IPS-20b (cell line): ENCODE measurements around the gene EPB41L4B.
"Not testable (repeated sequence)": the region's sequence is repeated elsewhere in the genome, so short reads cannot be mapped to it uniquely, and the experiment has no call there.

ENCODE experiments used
- H3K27ac ChIP-seq: one replicate; pipeline ENCODE4 v1.5.1; 2013; ENCODE audit warnings: low read length
- H3K27me3 ChIP-seq: 2 replicates; pipeline ENCODE4 v1.6.1; 2013; ENCODE audit warnings: mild to moderate bottlenecking, low read length, inconsistent platforms; ENCODE audit not compliant: insufficient read depth
- H3K36me3 ChIP-seq: 2 replicates; pipeline ENCODE4 v1.6.1; 2013; ENCODE audit warnings: low read depth, mild to moderate bottlenecking, inconsistent platforms, low read length, moderate library complexity; ENCODE audit not compliant: insufficient read depth
- H3K4me1 ChIP-seq: 2 replicates; pipeline ENCODE4 v1.6.1; 2013; ENCODE audit warnings: mild to moderate bottlenecking, control low read depth, inconsistent platforms, low read length, moderate library complexity; ENCODE audit not compliant: insufficient read depth
- H3K4me3 ChIP-seq: 2 replicates; pipeline ENCODE4 v1.5.1; 2013; ENCODE audit warnings: mild to moderate bottlenecking, low read length, inconsistent platforms
- H3K9ac ChIP-seq: 2 replicates; pipeline ENCODE4 v1.6.1; 2013; ENCODE audit warnings: low read depth, mild to moderate bottlenecking, inconsistent platforms, low read length, moderate library complexity
- H3K9me3 ChIP-seq: 2 replicates; pipeline ENCODE4 v1.6.1; 2013; ENCODE audit warnings: mild to moderate bottlenecking, low read depth, low read length, inconsistent platforms; ENCODE audit not compliant: insufficient read depth

The EPB41L4B gene

GRCh38 chr9:109341561-109341960 is 20.7 kb upstream of the EPB41L4B start:
- Histone ChIP-seq H3K36me3 (no peaks in the 10 kb centered on the region), H3K4me3 (no peak overlapping the region), H3K27me3 (no peaks in the 10 kb centered on the region), H3K4me1 (peaks cover 5% of the 10 kb centered on the region; the same call in 1 of the 2 replicates), H3K9ac (no peak overlapping the region), H3K9me3 (no peaks in the 10 kb centered on the region), H3K27ac (no peak overlapping the region)

DNA sequence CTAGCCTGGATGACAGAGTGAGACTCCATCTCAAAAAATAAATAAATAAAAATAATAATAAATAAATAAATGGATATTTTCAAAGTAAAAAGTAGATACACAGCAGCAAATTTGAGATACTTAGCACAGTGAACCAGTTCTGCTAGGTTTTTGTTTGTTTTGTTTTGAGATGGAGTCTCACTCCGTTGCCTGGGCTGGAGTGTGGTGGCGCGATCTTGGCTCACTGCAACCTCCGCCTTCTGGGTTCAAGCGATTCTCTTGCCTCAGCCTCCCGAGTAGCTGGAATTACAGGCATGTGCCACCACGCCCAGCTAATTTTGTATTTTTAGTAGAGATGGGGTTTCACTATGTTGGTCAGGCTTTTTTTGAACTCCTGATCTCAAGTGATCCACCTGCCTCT is 20.1 kb upstream of the EPB41L4B start:
- not testable (repeated sequence) for H3K36me3 ChIP-seq, H3K9me3 ChIP-seq, H3K27me3 ChIP-seq, H3K9ac ChIP-seq, H3K4me1 ChIP-seq, H3K27ac ChIP-seq, H3K4me3 ChIP-seq

DNA sequence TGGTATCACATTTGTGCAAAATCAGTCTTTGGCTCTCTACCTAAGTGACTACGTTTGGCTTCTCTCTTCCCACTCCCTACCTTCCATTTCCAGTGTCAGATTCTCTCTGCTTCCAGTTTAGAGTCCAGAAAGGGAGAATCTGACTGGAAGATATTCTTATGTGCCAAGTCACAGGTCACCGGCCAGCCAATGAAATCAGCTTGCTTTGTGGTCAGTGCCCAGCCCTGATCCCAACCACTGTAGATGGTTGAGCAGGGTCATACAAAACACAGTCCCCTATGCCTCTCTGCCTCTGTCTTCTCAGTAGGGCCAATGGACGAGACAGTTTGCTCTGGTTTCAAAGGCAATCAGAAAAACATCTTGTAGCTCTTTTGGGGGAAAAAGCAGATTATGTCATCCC is 15.6 kb upstream of the EPB41L4B start:
- no peak overlapping the region for H3K9ac ChIP-seq
- H3K4me1 ChIP-seq, result no peaks in the 10 kb centered on the region
- H3K27ac ChIP-seq, result no peak overlapping the region
- no peak overlapping the region for H3K4me3 ChIP-seq
- H3K27me3 ChIP-seq, result no peaks in the 10 kb centered on the region
- H3K9me3 ChIP-seq, result no peaks in the 10 kb centered on the region
- H3K36me3 ChIP-seq, result no peaks in the 10 kb centered on the region

DNA sequence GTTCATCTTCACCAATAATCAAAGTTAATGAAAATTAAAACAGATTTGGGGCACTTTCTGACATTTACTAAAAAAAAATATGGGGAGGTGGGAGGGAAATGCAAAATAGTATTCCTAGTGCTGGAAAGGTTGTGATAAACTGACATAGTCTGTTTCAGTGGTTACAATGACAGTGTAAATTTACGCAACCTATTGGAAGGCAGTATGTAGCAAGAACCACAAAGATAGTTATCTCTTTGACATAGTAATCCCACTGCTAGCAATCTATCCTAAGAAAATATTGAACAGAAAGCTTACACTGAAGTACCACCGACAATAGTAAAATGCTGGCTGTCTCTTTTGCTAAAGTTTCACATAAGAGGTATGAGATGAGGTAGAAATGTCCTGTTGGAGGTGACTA is 15.1 kb upstream of the EPB41L4B start:
- Histone ChIP-seq H3K9me3 (no peaks in the 10 kb centered on the region), H3K27ac (no peak overlapping the region), H3K9ac (no peak overlapping the region), H3K36me3 (no peaks in the 10 kb centered on the region), H3K4me3 (no peak overlapping the region), H3K4me1 (no peaks in the 10 kb centered on the region), H3K27me3 (no peaks in the 10 kb centered on the region)

- H3K36me3 ChIP-seq, result no peaks in the 10 kb centered on the region
- no peak overlapping the region for H3K27ac ChIP-seq
- no peaks in the 10 kb centered on the region for H3K9me3 ChIP-seq
- no peaks in the 10 kb centered on the region for H3K27me3 ChIP-seq
- no peak overlapping the region for H3K4me3 ChIP-seq
- H3K9ac ChIP-seq, result no peak overlapping the region
- no peaks in the 10 kb centered on the region for H3K4me1 ChIP-seq
These were observed 14.3 kb upstream of the EPB41L4B start for GRCh38 chr9:109335121-109335520.

DNA sequence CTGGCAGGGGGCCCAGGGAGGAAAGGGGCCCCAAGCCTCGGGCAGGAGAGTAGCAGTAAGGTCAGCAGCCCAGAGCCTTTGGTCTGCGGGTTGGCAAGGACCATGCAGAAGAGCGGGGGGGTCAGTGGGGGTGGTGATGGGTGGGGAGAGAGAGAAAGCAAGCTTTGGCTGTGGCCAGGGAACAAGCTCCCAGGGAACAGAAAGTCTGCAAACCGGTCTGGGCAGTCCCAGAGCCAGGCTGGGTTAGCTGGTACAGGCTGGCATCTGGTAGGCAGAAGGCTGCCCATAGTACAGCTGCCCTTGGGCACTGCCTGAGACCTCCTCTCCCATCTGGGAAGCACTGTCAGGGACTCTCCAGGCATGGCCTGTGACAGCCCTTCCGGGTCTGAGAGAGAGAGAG is 10.5 kb upstream of the EPB41L4B start:
- no peaks in the 10 kb centered on the region for H3K9me3 ChIP-seq
- no peak overlapping the region for H3K27ac ChIP-seq
- no peak overlapping the region for H3K4me3 ChIP-seq
- H3K36me3 ChIP-seq, result no peaks in the 10 kb centered on the region
- H3K4me1 ChIP-seq, result 0 out of 2 replicates have a peak, but pooled peaks cover 2% of the 10 kb centered on the region
- H3K9ac ChIP-seq, result no peak overlapping the region
- H3K27me3 ChIP-seq, result no peaks in the 10 kb centered on the region

DNA sequence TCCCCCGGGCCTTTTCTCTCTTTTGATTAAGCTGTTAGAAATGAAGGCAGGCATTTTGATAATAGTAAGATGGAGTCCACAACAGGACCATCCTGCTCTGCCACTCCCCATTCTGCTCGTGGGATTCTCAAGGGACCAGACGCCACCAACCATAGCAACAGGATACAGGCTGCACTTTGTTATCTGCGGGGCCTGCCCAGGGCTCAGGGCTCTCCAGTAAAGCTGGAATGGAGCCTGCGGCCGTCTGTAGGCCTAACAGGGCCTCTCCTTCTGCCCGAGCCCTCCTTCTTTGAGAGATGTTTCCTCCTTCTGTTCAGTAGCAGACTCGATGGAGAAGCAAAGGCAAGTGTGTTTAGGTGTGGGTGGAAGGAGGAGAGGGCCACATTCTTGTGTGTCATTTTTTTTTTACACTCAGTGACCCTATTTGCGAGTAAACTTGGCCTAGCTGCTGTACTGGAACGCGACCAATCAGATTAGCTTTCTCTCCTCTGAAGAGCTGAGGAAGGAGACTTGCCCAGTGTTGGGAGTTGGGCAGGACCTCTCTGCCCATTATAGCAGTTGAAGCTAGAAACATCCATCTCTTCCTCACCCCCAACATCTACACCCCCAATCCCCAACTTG is 8.9 kb upstream of the EPB41L4B start:
- no peak overlapping the region for H3K9ac ChIP-seq
- no peak overlapping the region for H3K4me3 ChIP-seq
- no peak overlapping the region for H3K27ac ChIP-seq

DNA sequence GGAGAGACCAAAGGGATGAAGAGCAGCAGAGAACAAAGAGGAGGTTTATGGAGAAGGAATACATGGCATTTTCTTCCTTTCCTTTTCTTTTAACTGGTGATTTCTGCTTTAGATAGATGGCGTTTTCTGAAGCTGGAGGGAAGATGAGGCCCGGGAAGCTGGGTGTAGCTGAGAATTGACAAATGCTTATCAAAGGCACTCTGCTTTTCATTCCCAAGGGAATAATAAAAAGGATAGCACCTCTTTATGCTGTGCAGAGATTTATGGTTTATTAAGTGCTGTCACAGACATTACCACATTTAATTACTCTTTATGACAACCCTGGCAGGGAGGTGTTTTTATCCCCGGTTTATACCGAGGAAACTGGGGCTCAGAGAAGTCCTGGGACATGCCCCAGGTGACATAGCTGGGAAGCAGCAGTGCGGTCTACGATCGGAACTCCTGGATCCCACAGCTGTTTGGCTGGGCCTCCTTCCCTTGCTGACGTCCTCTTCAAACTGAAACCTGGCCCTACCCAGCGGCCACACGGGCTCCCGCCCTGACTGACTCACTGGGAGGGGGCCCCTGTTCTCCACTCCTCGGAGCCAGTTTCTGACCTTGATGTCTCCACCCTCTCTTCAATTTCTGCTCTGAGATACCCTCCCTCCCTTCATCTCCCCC is 8.2 kb upstream of the EPB41L4B start:
- Histone ChIP-seq H3K9ac (no peak overlapping the region), H3K4me1 (0 out of 2 replicates have a peak, but pooled peaks cover 2% of the 10 kb centered on the region), H3K9me3 (no peaks in the 10 kb centered on the region), H3K36me3 (no peaks in the 10 kb centered on the region), H3K4me3 (no peak overlapping the region), H3K27ac (no peak overlapping the region), H3K27me3 (no peaks in the 10 kb centered on the region)

More for the DNA sequence above, 8.9 kb upstream of the EPB41L4B start:
- 0 out of 2 replicates have a peak, but pooled peaks cover 2% of the 10 kb centered on the region for H3K4me1 ChIP-seq
- H3K9me3 ChIP-seq, result no peaks in the 10 kb centered on the region
- no peaks in the 10 kb centered on the region for H3K27me3 ChIP-seq
- H3K36me3 ChIP-seq, result no peaks in the 10 kb centered on the region

GRCh38 chr9:109325089-109325488 is 4.2 kb upstream of the EPB41L4B start:
- H3K9me3 ChIP-seq, result no peaks in the 10 kb centered on the region
- H3K4me1 ChIP-seq, result peaks cover 2% of the 10 kb centered on the region; the same call in 1 of the 2 replicates
- peaks cover 17% of the 10 kb centered on the region for H3K27me3 ChIP-seq
- H3K36me3 ChIP-seq, result no peaks in the 10 kb centered on the region
- H3K4me3 ChIP-seq, result no peak overlapping the region
- no peak overlapping the region for H3K9ac ChIP-seq
- H3K27ac ChIP-seq, result no peak overlapping the region

DNA sequence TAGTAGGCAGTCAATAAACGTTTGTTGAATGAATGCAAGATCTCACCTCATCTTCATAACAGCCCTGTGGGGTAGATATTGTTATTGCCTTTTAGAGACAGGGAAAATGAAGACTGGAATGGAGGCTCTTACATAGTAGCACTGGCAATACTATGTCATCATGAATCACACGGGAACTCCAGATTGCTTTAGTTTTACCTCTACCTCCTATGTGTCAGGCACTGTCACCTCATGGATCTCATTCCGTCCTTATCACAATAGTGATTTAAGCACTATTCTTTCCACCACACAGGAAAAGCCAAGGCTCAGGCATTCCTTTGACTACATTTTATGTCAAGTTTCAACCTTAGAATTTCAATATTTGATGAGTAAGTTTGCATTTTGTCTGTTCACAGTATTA is 2.9 kb upstream of the EPB41L4B start:
- Histone ChIP-seq H3K9ac (no peak overlapping the region), H3K4me1 (peaks cover 4% of the 10 kb centered on the region; the same call in 1 of the 2 replicates), H3K27me3 (peaks cover 28% of the 10 kb centered on the region), H3K27ac (no peak overlapping the region), H3K9me3 (no peaks in the 10 kb centered on the region), H3K4me3 (no peak overlapping the region), H3K36me3 (no peaks in the 10 kb centered on the region)

DNA sequence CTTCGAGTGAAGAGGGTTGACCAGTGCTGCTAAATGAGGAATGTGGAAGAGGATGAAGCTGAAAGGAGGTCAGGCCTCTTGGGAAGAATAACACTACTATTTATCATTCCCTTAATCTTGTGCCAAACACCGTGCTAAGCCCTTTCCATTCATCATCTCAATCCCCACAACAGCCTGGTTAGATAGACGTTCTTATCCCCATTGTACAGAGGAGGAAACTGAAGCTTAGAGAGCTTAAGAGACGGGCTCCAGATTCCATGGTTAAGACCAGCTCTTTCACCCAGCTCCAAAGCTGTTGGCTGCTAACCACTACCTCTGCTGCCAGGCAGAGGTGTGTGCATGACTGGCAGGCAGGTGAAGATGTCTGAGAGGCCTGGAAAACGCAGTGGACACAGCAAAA is 868 bp upstream of the EPB41L4B start:
- no peak overlapping the region for H3K27ac ChIP-seq
- no peak overlapping the region for H3K9ac ChIP-seq

GRCh38 chr9:109320331-109320741 is 523 bp downstream of the EPB41L4B start:
- no peak overlapping the region for H3K27ac ChIP-seq
- H3K9ac ChIP-seq, result no peak overlapping the region
- H3K36me3 ChIP-seq, result no peaks in the 10 kb centered on the region
- H3K4me1 ChIP-seq, result peaks cover 26% of the 10 kb centered on the region
- H3K9me3 ChIP-seq, result no peaks in the 10 kb centered on the region
- H3K27me3 ChIP-seq, result peaks cover 40% of the 10 kb centered on the region
- no peak overlapping the region for H3K4me3 ChIP-seq

More for the DNA sequence above, 868 bp upstream of the EPB41L4B start:
- no peak overlapping the region; the same call in 1 of the 2 replicates for H3K4me3 ChIP-seq
- H3K27me3 ChIP-seq, result peaks cover 40% of the 10 kb centered on the region
- H3K36me3 ChIP-seq, result no peaks in the 10 kb centered on the region
- peaks cover 14% of the 10 kb centered on the region for H3K4me1 ChIP-seq
- no peaks in the 10 kb centered on the region for H3K9me3 ChIP-seq
